Panc1 (cell line): ENCODE results near the gene DHDH. TPM values are rescaled to one million over a fixed set of nuclear protein-coding genes. Genes with fewer than 3 reads are reported as not detected.

Source experiments
- ATAC-seq: fragments of 200-7000 bp; cut with Tn5 transposase; 2 replicates; pipeline ENCODE4 v1.9.1; 2020; ENCODE audit warnings: mild to moderate bottlenecking, moderate library complexity
- BruUV-seq: library from RNA; stranded (reverse); fragments of 400-500 nt; replicated peaks from 2 replicates; lab custom pipeline; 2021; lab: Mats Ljungman, UMichigan
- CTCF ChIA-PET: fragments of 300-600 bp; sonication (Branson Sonifier 250); formaldehyde crosslinking; loops from one replicate; lab custom pipeline; 2022; ENCODE audit warnings: antibody characterized with exemption; lab: Charles Lee
- POLR2A ChIA-PET: fragments of 300-600 bp; sonication (Branson Sonifier 250); formaldehyde crosslinking; loops from one replicate; lab custom pipeline; 2022; ENCODE audit warnings: antibody characterized with exemption; lab: Charles Lee
- DNase-seq: peaks from one replicate; pipeline ENCODE4 v3.0.0-alpha.2; 2010; ENCODE audit warnings: low read depth, low spot score
- H3K27ac ChIP-seq: 2 replicates; pipeline ENCODE4 v1.5.1; 2011; ENCODE audit warnings: mild to moderate bottlenecking, low read length, inconsistent platforms
- H3K27me3 ChIP-seq: fragments of 200-500 bp; sonication (Bioruptor generic); 2 replicates; pipeline ENCODE4 v1.6.0; 2014; ENCODE audit warnings: low read length, inconsistent platforms; ENCODE audit not compliant: control insufficient read depth, insufficient read depth
- H3K36me3 ChIP-seq: fragments of 200-500 bp; sonication (Bioruptor generic); 2 replicates; pipeline ENCODE4 v1.5.1; 2014; ENCODE audit warnings: inconsistent platforms, mild to moderate bottlenecking, low read length, moderate library complexity; ENCODE audit not compliant: control insufficient read depth, insufficient read depth
- H3K4me1 ChIP-seq: 2 replicates; pipeline ENCODE4 v1.5.1; 2011; ENCODE audit warnings: inconsistent platforms, mild to moderate bottlenecking, low read length, moderate library complexity; ENCODE audit not compliant: control insufficient read depth, insufficient read depth
- H3K4me3 ChIP-seq, 2 experiments: 2 replicates each; pipeline ENCODE4 v1.5.1; 2011 to 2012; ENCODE audit warnings: low read depth in 2 of 2, low read length in 2 of 2, mild to moderate bottlenecking in 2 of 2, inconsistent platforms in 1 of 2, moderate library complexity in 1 of 2
- H3K9me3 ChIP-seq: fragments of 200-500 bp; sonication (Bioruptor generic); 2 replicates; pipeline ENCODE4 v1.5.1; 2014; ENCODE audit warnings: low read depth, mild to moderate bottlenecking, inconsistent platforms, low read length, moderate library complexity; ENCODE audit not compliant: control insufficient read depth, insufficient read depth
- POLR2AphosphoS5 ChIP-seq: IDR thresholded peaks from 2 replicates; pipeline ENCODE4 v1.6.1; 2012; ENCODE audit warnings: mild to moderate bottlenecking, low read depth, low read length, moderate library complexity
- REST ChIP-seq, 2 experiments: IDR thresholded peaks; 2 replicates each; pipeline ENCODE4 v1.6.1; 2011 to 2012; ENCODE audit warnings: low read depth in 2 of 2, control low read depth in 1 of 2, low read length in 1 of 2, mild to moderate bottlenecking in 1 of 2, moderate library complexity in 1 of 2; ENCODE audit not compliant: insufficient read depth in 1 of 2
- SIN3A ChIP-seq: IDR thresholded peaks from 2 replicates; pipeline ENCODE4 v1.6.1; 2012; ENCODE audit warnings: low read depth, mild to moderate bottlenecking, low read length, moderate library complexity, borderline replicate concordance; ENCODE audit not compliant: insufficient read depth
- TCF7L2 ChIP-seq: IDR thresholded peaks from 2 replicates; pipeline ENCODE4 v1.6.1; 2011; ENCODE audit warnings: mild to moderate bottlenecking, low read depth, low read length, inconsistent platforms
- in situ Hi-C: cut with HindIII; loops from 2 replicates; pipeline ENCODE4 v1.10.0; 2016; ENCODE audit warnings: low sequenced_read_pairs, low pct_unique_long_range_greater_than_20kb
- intact Hi-C: fragments of 100-400 bp; cut with micrococcal nuclease; formaldehyde crosslinking; loops from one replicate; pipeline ENCODE4 v1.10.0; 2022; ENCODE audit not compliant: unreplicated experiment
- total RNA-seq: library from RNA; stranded (reverse); gene quantifications from one replicate; pipeline ENCODE4 v1.2.1, GENCODE V29; 2021; ENCODE audit not compliant: unreplicated experiment
- TF ChIP-seq, protein P1 (sequence below): fragments of 450-650 bp; IDR thresholded peaks from 2 replicates; pipeline ENCODE4 v1.5.1; 2017; ENCODE audit warnings: mild to moderate bottlenecking

DHDH gene
- total RNA-seq, 1 experiment from 2014 or later: 0.85 TPM

GRCh38 chr19:48964205-48965039 is 30.9 kb downstream of the DHDH start:
- no peaks in the 10 kb centered on the region for H3K27me3 ChIP-seq
- H3K36me3 ChIP-seq: peaks cover 2% of the 10 kb centered on the region
- H3K4me3 ChIP-seq: peak overlapping the region; percentile 25 to 39
- TSS peak; percentile 72 for BruUV-seq
- TF ChIP-seq SIN3A: no peak
- TF ChIP-seq, protein P1, sequence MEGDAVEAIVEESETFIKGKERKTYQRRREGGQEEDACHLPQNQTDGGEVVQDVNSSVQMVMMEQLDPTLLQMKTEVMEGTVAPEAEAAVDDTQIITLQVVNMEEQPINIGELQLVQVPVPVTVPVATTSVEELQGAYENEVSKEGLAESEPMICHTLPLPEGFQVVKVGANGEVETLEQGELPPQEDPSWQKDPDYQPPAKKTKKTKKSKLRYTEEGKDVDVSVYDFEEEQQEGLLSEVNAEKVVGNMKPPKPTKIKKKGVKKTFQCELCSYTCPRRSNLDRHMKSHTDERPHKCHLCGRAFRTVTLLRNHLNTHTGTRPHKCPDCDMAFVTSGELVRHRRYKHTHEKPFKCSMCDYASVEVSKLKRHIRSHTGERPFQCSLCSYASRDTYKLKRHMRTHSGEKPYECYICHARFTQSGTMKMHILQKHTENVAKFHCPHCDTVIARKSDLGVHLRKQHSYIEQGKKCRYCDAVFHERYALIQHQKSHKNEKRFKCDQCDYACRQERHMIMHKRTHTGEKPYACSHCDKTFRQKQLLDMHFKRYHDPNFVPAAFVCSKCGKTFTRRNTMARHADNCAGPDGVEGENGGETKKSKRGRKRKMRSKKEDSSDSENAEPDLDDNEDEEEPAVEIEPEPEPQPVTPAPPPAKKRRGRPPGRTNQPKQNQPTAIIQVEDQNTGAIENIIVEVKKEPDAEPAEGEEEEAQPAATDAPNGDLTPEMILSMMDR: no peak
- no peak for TF ChIP-seq POLR2AphosphoS5
- no peak for TF ChIP-seq TCF7L2
- no peak for TF ChIP-seq REST (IDR thresholded peaks at IDR 0.05; ENCODE audit: insufficient read depth in 1 of 2, low read depth in 2 of 2, low read length in 1 of 2)
- H3K4me1 ChIP-seq: peaks cover 38% of the 10 kb centered on the region
- peak overlapping the region; percentile 97 for H3K27ac ChIP-seq
- no peak for ATAC-seq
- in situ Hi-C loops (no loop called here), intact Hi-C loops (no loop called here)
- ChIA-PET CTCF (interaction anchor here (0.6 kb wide), 1 partner anchor 29 kb away, joined by 3 read pairs; the partner anchor contains the start of gene RUVBL2), POLR2A (no interaction called here)
- no peak for DNase-seq
- no peaks in the 10 kb centered on the region for H3K9me3 ChIP-seq

DNA sequence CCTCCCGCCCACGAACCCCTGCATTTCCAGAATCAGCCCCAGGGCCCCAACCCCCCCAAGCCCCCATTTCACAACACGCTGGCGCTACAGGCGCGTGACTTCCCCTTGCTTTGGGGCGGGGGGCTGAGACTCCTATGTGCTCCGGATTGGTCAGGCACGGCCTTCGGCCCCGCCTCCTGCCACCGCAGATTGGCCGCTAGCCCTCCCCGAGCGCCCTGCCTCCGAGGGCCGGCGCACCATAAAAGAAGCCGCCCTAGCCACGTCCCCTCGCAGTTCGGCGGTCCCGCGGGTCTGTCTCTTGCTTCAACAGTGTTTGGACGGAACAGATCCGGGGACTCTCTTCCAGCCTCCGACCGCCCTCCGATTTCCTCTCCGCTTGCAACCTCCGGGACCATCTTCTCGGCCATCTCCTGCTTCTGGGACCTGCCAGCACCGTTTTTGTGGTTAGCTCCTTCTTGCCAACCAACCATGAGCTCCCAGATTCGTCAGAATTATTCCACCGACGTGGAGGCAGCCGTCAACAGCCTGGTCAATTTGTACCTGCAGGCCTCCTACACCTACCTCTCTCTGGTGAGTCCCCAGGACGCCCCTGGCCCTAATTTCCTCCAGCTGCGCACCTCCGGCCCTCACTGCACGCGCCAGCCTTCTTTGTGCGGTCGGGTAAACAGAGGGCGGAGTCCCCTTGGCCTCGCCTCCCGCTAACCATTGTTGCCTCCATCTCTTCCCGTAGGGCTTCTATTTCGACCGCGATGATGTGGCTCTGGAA is 31.7 kb downstream of the DHDH start, which contains the start of gene FTL:
FTL (plus strand) TSS at position 270 of the 766 bp plus-strand sequence; CDS start at position 469, 199 bp downstream.
- Histone ChIP-seq H3K4me3 (peak within 1 kb of the TSS; percentile 77 to 84), H3K4me1 (peaks cover 43% of the 10 kb centered on the region), H3K27me3 (no peaks in the 10 kb centered on the region), H3K27ac (peak within 1 kb of the TSS; percentile 97), H3K36me3 (peaks cover 2% of the 10 kb centered on the region), H3K9me3 (no peaks in the 10 kb centered on the region)
- DNase-seq (peak; percentile 67), ATAC-seq (peak; percentile 82)
- POLR2A ChIA-PET: no interaction called here
- no TSS peak for BruUV-seq
- 0 out of 2 replicates have a peak, but pooled peaks have one; percentile 10 for TF ChIP-seq TCF7L2
- peak; percentile 99 for TF ChIP-seq POLR2AphosphoS5
- TF ChIP-seq REST (IDR thresholded peaks at IDR 0.05; ENCODE audit: insufficient read depth in 1 of 2, low read depth in 2 of 2, low read length in 1 of 2): peak in 1 of 2 experiments; percentile 32; a peak in 2 of 4 replicates
- TF ChIP-seq SIN3A: peak; percentile 92
- TF ChIP-seq, protein P1: no peak
- in situ Hi-C loops (no loop called here), intact Hi-C loops (no loop called here)
- CTCF ChIA-PET: interaction anchor here (0.6 kb wide), 1 partner anchor 28 kb away, joined by 3 read pairs; the partner anchor contains the start of gene RUVBL2
